Neural progenitor cell (in vitro differentiated cells): Measurements from ENCODE around the gene RARA. TPM values are rescaled to one million over a fixed set of nuclear protein-coding genes. Genes with fewer than 3 reads are reported as not detected.
A peak's percentile ranks its signal among the peaks of the same experiment; 100 is the strongest.

Experiments used
- DNase-seq: peaks from one replicate; pipeline ENCODE4 v3.0.0-alpha.2; 2016; ENCODE audit warnings: low spot score
- H2AFZ ChIP-seq: fragments of 200-600 bp; sonication (generic); replicated peaks from 2 replicates; pipeline ENCODE4 v1.6.1; 2016; ENCODE audit warnings: antibody characterized with exemption
- H3F3A ChIP-seq: fragments of 200-600 bp; sonication (generic); 2 replicates; pipeline ENCODE4 v1.6.1; 2016; ENCODE audit warnings: antibody characterized with exemption, low read depth
- H3K27ac ChIP-seq: fragments of 200-600 bp; sonication (generic); 2 replicates; pipeline ENCODE4 v1.5.1; 2016; ENCODE audit warnings: mild to moderate bottlenecking
- H3K27me3 ChIP-seq: fragments of 200-600 bp; sonication (generic); 2 replicates; pipeline ENCODE4 v1.6.1; 2016; ENCODE audit warnings: mild to moderate bottlenecking, moderate library complexity
- H3K36me3 ChIP-seq: fragments of 200-600 bp; sonication (generic); 2 replicates; pipeline ENCODE4 v1.5.1; 2016
- H3K4me1 ChIP-seq: fragments of 200-600 bp; sonication (generic); 2 replicates; pipeline ENCODE4 v1.6.1; 2016; ENCODE audit warnings: mixed run types
- H3K4me2 ChIP-seq: fragments of 200-600 bp; sonication (generic); 2 replicates; pipeline ENCODE4 v1.6.1; 2016
- H3K4me3 ChIP-seq: fragments of 200-600 bp; sonication (generic); 2 replicates; pipeline ENCODE4 v1.5.1; 2016
- H3K79me2 ChIP-seq: fragments of 200-600 bp; sonication (generic); 2 replicates; pipeline ENCODE4 v1.6.1; 2016; ENCODE audit warnings: low read depth
- H3K9ac ChIP-seq: fragments of 200-600 bp; sonication (generic); 2 replicates; pipeline ENCODE4 v1.6.1; 2016
- H3K9me3 ChIP-seq: fragments of 200-600 bp; sonication (generic); 2 replicates; pipeline ENCODE4 v1.5.1; 2016; ENCODE audit warnings: low read depth
- H4K20me1 ChIP-seq: fragments of 200-600 bp; sonication (generic); 2 replicates; pipeline ENCODE4 v1.6.1; 2016; ENCODE audit warnings: low read depth
- H3K27ac Mint-ChIP-seq: 3 replicates; pipeline ENCODE4 v1.8.0; 2021; ENCODE audit warnings: mixed read lengths
- H3K27me3 Mint-ChIP-seq: 2 replicates; pipeline ENCODE4 v1.8.0; 2022; ENCODE audit warnings: low read depth, mild to moderate bottlenecking, inconsistent platforms, moderate library complexity, mixed read lengths; ENCODE audit not compliant: insufficient read depth
- H3K36me3 Mint-ChIP-seq: 3 replicates; pipeline ENCODE4 v1.8.0; 2021; ENCODE audit warnings: mixed read lengths
- H3K4me1 Mint-ChIP-seq: 3 replicates; pipeline ENCODE4 v1.8.0; 2021; ENCODE audit warnings: mixed read lengths
- H3K4me3 Mint-ChIP-seq: 3 replicates; pipeline ENCODE4 v1.8.0; 2021; ENCODE audit warnings: mild to moderate bottlenecking, moderate library complexity, mixed read lengths
- H3K9me3 Mint-ChIP-seq: 3 replicates; pipeline ENCODE4 v1.8.0; 2020; ENCODE audit warnings: mixed read lengths
- EZH2 ChIP-seq: fragments of 200-600 bp; sonication (generic); IDR thresholded peaks from 2 replicates; pipeline ENCODE4 v1.6.1; 2017; ENCODE audit warnings: antibody characterized with exemption, mild to moderate bottlenecking, moderate library complexity
- EZH2phosphoT487 ChIP-seq: fragments of 200-600 bp; sonication (generic); IDR thresholded peaks from 2 replicates; pipeline ENCODE4 v1.6.1; 2017; ENCODE audit warnings: antibody characterized with exemption
- total RNA-seq: library from RNA; depleted of rRNA; stranded (reverse); fragments of >200 nt; gene quantifications from 2 replicates; pipeline ENCODE4 v1.2.3, GENCODE V29; 2015; ENCODE audit warnings: low replicate concordance
- TF ChIP-seq, protein P1 (sequence below): fragments of 200-600 bp; sonication (generic); IDR thresholded peaks from 2 replicates; pipeline ENCODE4 v1.5.1; 2017; ENCODE audit warnings: antibody characterized with exemption, mild to moderate bottlenecking

RARA gene
- total RNA-seq, 1 donor from 2014 or later: 9.0 TPM

DNA sequence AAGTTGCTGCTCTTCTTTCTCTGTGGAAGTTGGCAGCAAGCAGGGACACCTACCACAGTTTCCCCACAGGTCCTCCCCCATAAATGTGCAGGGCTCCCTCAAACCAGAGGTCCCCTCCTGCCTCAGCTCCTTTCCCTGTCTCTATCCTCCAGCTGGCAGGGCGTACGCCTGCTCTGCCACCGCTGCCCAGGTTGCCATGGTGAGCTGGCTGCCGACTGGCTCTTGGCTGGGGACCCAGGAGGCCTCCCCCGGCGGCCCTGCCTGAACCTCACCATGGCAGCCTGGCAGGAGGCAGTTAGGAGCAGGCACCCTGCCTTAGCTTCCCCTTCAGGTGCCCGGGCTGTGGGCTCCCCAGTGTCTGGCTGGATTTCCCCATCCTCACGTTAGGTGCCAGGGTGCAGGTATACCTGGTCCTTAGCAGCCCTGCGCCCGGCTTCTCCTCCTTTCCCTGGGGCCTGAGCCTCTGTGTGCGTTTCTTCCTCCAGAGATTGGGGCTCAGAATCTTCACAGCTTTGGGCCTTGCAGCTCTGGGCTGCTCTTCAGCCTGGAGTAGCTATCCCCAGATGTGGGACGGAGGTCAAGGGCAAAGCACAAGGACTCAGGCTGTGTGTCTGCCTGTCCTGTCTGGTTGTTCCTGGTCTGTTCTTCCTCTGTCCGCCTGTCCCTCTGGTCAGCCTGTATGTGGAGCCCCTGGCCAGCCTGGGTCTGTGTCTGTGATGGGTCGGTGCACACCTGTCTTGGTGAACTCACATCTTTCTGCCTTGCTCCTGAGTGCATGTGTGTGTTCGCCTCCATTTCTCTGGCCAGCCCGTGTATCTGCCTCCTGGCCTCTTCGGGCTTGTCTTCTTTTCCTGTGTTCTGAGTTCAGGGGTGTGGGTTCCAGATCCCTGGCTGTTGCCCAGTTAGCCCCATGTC lies 39.8 kb downstream of the RARA start:
- peaks cover 71% of the 10 kb centered on the region for H4K20me1 ChIP-seq
- H2AFZ ChIP-seq: no peak overlapping the region
- Mint-ChIP-seq H3K27ac (peak overlapping the region; percentile 98), H3K4me1 (peaks cover 78% of the 10 kb centered on the region), H3K4me3 (peak overlapping the region; percentile 66), H3K36me3 (peaks cover 12% of the 10 kb centered on the region), H3K9me3 (no peaks in the 10 kb centered on the region), H3K27me3 (peaks cover 4% of the 10 kb centered on the region)
- H3K36me3 ChIP-seq: no peaks in the 10 kb centered on the region
- no peaks in the 10 kb centered on the region for H3K79me2 ChIP-seq
- no peak overlapping the region for H3K4me2 ChIP-seq
- no peak overlapping the region for H3K9ac ChIP-seq
- no peaks in the 10 kb centered on the region for H3K9me3 ChIP-seq
- DNase-seq: no peak
- H3K4me3 ChIP-seq: no peak overlapping the region
- peaks cover 29% of the 10 kb centered on the region for H3K27me3 ChIP-seq
- TF ChIP-seq EZH2 (no peak), EZH2phosphoT487 (no peak)
- TF ChIP-seq, protein P1, sequence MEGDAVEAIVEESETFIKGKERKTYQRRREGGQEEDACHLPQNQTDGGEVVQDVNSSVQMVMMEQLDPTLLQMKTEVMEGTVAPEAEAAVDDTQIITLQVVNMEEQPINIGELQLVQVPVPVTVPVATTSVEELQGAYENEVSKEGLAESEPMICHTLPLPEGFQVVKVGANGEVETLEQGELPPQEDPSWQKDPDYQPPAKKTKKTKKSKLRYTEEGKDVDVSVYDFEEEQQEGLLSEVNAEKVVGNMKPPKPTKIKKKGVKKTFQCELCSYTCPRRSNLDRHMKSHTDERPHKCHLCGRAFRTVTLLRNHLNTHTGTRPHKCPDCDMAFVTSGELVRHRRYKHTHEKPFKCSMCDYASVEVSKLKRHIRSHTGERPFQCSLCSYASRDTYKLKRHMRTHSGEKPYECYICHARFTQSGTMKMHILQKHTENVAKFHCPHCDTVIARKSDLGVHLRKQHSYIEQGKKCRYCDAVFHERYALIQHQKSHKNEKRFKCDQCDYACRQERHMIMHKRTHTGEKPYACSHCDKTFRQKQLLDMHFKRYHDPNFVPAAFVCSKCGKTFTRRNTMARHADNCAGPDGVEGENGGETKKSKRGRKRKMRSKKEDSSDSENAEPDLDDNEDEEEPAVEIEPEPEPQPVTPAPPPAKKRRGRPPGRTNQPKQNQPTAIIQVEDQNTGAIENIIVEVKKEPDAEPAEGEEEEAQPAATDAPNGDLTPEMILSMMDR: no peak
- peaks cover 69% of the 10 kb centered on the region for H3K4me1 ChIP-seq
- peaks cover 21% of the 10 kb centered on the region for H3F3A ChIP-seq
- H3K27ac ChIP-seq: no peak overlapping the region

DNA sequence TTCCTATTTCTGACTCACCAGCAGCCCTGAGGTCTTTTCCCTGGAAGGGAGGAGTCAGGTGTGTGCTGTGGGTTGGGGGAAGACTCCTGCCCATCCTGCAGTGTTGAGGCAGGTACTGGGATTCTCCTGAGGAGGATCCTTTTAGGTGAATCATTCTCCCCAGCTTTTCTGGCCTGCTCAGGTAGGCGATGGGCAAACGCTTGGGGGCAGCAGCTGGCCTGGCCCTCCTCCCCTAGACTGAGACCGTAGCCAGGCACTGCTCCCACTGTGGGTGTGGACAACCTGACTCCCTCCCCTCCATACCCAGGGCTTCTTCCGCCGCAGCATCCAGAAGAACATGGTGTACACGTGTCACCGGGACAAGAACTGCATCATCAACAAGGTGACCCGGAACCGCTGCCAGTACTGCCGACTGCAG lies 40.5 kb downstream of the RARA start:
- H3K27ac ChIP-seq: no peak overlapping the region
- no peak overlapping the region for H3K4me2 ChIP-seq
- Mint-ChIP-seq H3K36me3 (peaks cover 12% of the 10 kb centered on the region), H3K4me1 (peaks cover 71% of the 10 kb centered on the region), H3K27me3 (no peaks in the 10 kb centered on the region), H3K27ac (peak overlapping the region; percentile 98), H3K9me3 (no peaks in the 10 kb centered on the region), H3K4me3 (peak overlapping the region; percentile 28)
- TF ChIP-seq EZH2phosphoT487 (no peak), EZH2 (no peak)
- TF ChIP-seq, protein P1: no peak
- no peak overlapping the region for H3K4me3 ChIP-seq
- no peaks in the 10 kb centered on the region for H3K79me2 ChIP-seq
- no peak overlapping the region for H3K9ac ChIP-seq
- no peaks in the 10 kb centered on the region for H3K36me3 ChIP-seq
- H3K27me3 ChIP-seq: peaks cover 22% of the 10 kb centered on the region
- no peak overlapping the region for H2AFZ ChIP-seq
- DNase-seq: no peak
- peaks cover 16% of the 10 kb centered on the region for H3F3A ChIP-seq
- peaks cover 64% of the 10 kb centered on the region for H4K20me1 ChIP-seq
- H3K9me3 ChIP-seq: no peaks in the 10 kb centered on the region
- peaks cover 64% of the 10 kb centered on the region for H3K4me1 ChIP-seq

DNA sequence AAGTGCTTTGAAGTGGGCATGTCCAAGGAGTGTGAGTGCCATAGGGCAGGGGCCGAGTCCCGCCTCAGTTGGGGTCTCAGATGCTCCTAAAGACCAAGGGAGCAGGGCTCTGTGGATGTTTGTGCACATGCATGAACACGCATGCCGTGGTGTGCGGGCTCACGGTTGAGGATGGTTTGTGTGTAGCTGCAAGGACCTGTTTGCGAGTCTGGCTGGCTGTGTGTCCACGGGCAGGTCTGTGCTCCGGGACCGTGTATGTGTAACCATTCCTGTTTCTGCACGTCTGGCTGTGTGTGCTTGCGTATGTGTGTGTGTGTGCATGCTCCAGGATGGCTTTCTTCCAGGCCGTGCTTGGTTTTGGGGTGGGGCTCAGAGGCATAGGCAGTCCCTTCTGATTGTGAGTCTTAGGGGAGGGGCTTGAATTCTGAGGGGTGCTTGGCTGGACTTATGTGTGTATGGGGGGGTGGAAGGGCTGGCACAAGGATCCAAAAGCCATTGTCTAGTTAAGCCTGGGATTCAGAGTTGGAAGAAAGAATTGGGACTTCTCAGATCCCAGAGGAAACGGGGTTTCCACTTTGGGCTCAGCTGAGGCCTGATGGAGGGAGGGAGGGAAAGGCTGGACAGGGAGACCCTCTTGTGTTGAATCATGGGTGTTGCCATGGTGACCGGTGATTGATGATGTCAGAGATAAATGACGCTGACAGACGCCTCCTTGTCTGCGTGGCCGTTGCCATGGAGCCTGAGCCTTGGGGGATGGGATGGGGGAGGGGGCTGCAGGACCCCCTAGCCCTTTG lies 41.1 kb downstream of the RARA start:
- Mint-ChIP-seq H3K9me3 (no peaks in the 10 kb centered on the region), H3K36me3 (peaks cover 12% of the 10 kb centered on the region), H3K4me3 (peak overlapping the region; percentile 77), H3K27ac (peak overlapping the region; percentile 98), H3K27me3 (no peaks in the 10 kb centered on the region), H3K4me1 (peaks cover 69% of the 10 kb centered on the region)
- Histone ChIP-seq H3K27ac (no peak overlapping the region), H4K20me1 (peaks cover 58% of the 10 kb centered on the region), H3K4me1 (peaks cover 58% of the 10 kb centered on the region), H3K36me3 (no peaks in the 10 kb centered on the region), H3K79me2 (no peaks in the 10 kb centered on the region), H3K9ac (no peak overlapping the region), H3F3A (peaks cover 13% of the 10 kb centered on the region), H3K4me3 (peak overlapping the region; percentile 22), H3K27me3 (peaks cover 16% of the 10 kb centered on the region), H3K9me3 (no peaks in the 10 kb centered on the region), H2AFZ (no peak overlapping the region), H3K4me2 (peak overlapping the region; percentile 76)
- peak; percentile 90 for DNase-seq
- no peak for TF ChIP-seq EZH2
- TF ChIP-seq, protein P1: no peak
- TF ChIP-seq EZH2phosphoT487: no peak
